K562 (cell line): ENCODE results near the gene NUDT22. TPM values are rescaled to one million over a fixed set of nuclear protein-coding genes. Genes with fewer than 3 reads are reported as not detected.

ENCODE experiments used
- ATAC-seq: fragments of 200-7000 bp; cut with Tn5 transposase; 3 replicates; pipeline ENCODE4 v1.9.1; 2020; ENCODE audit warnings: moderate library complexity
- BruUV-seq: library from RNA; stranded (reverse); fragments of 400-500 nt; replicated peaks from 2 replicates; lab custom pipeline; 2021; lab: Mats Ljungman, UMichigan
- CTCF ChIA-PET: fragments of 300-600 bp; formaldehyde crosslinking; extraction: SDS; loops from one replicate; lab custom pipeline; 2021; ENCODE audit warnings: low intra/inter-chr PET ratio; lab: Yijun Ruan, JAX
- POLR2A ChIA-PET: fragments of 300-600, 350-650 bp; sonication (Branson Sonifier 250); formaldehyde crosslinking; extraction: SDS; loops from one replicate; lab custom pipeline; 2021; ENCODE audit warnings: antibody characterized with exemption, inconsistent platforms; lab: Yijun Ruan, JAX
- DNase-seq, 4 experiments: peaks; one replicate each; pipeline versions ENCODE4 v3.0.0 to v3.0.0-alpha.2; 2011 to 2018; ENCODE audit warnings: low spot score in 3 of 4, mixed read lengths in 3 of 4; ENCODE audit errors: extremely low read depth in 1 of 4
- FAIRE-seq: peaks from 2 replicates; lab custom pipeline; 2011; peaks lifted over from hg19 to GRCh38; lab: Jason Lieb, UNC
- H2AFZ ChIP-seq: 2 replicates; pipeline ENCODE4 v1.6.0; 2011; ENCODE audit warnings: low read depth, low read length, control low read depth, inconsistent platforms
- H3K27ac ChIP-seq: fragments of 200-600 bp; 3 replicates; pipeline ENCODE4 v1.8.0; 2011; ENCODE audit warnings: low read depth, mild to moderate bottlenecking, control low read depth, inconsistent platforms, low read length, moderate library complexity, mixed read lengths; ENCODE audit errors: extremely low read depth
- H3K27me3 ChIP-seq, 2 experiments: fragments of 300-600 bp in 1 of 2; 2 replicates in 1 of 2; 3 replicates in 1 of 2; pipeline versions ENCODE4 v1.6.0 to v1.8.0; 2011; ENCODE audit warnings: inconsistent platforms in 2 of 2, low read length in 2 of 2, mild to moderate bottlenecking in 1 of 2, mixed read lengths in 1 of 2, moderate library complexity in 1 of 2; ENCODE audit not compliant: control insufficient read depth in 2 of 2, insufficient read depth in 2 of 2
- H3K36me3 ChIP-seq: fragments of 300-600 bp; 3 replicates; pipeline ENCODE4 v1.8.0; 2011; ENCODE audit warnings: mild to moderate bottlenecking, low read length, inconsistent platforms; ENCODE audit not compliant: control insufficient read depth, insufficient read depth
- H3K4me1 ChIP-seq, 2 experiments: fragments of 200-600 bp in 1 of 2; replicated peaks in 1 of 2; 2 replicates in 1 of 2; 3 replicates in 1 of 2; pipeline versions ENCODE4 v1.5.1 to v1.8.0; 2011; ENCODE audit warnings: inconsistent platforms in 2 of 2, low read length in 2 of 2, mild to moderate bottlenecking in 1 of 2, mixed read lengths in 1 of 2, moderate library complexity in 1 of 2; ENCODE audit not compliant: control insufficient read depth in 2 of 2, insufficient read depth in 2 of 2
- H3K4me2 ChIP-seq: 2 replicates; pipeline ENCODE4 v1.6.1; 2011; ENCODE audit warnings: low read length, control low read depth, inconsistent platforms, mixed read lengths; ENCODE audit not compliant: insufficient read depth
- H3K4me3 ChIP-seq: fragments of 200-600 bp; sonication (generic), shearing (Covaris generic); 2 replicates; pipeline ENCODE4 v1.5.1; 2016; ENCODE audit warnings: control low read depth, inconsistent platforms
- H3K79me2 ChIP-seq: fragments of 200-600 bp; 3 replicates; pipeline ENCODE4 v1.8.0; 2011; ENCODE audit warnings: low read length, inconsistent platforms; ENCODE audit not compliant: control insufficient read depth, insufficient read depth
- H3K9ac ChIP-seq, 2 experiments: 2 replicates each; pipeline versions ENCODE4 v1.6.0 to v1.6.1; 2011; ENCODE audit warnings: low read depth in 2 of 2, low read length in 2 of 2, control low read depth in 1 of 2, inconsistent platforms in 1 of 2, mild to moderate bottlenecking in 1 of 2, mixed read lengths in 1 of 2; ENCODE audit not compliant: insufficient read depth in 1 of 2
- H3K9me1 ChIP-seq: one replicate; pipeline ENCODE4 v1.6.0; 2011; ENCODE audit warnings: inconsistent platforms, mild to moderate bottlenecking, low read length, moderate library complexity; ENCODE audit not compliant: control insufficient read depth, insufficient read depth
- H3K9me3 ChIP-seq: replicated peaks from 2 replicates; pipeline ENCODE4 v1.5.1; 2011; ENCODE audit warnings: low read depth, low read length, inconsistent platforms; ENCODE audit not compliant: control insufficient read depth, insufficient read depth
- H4K20me1 ChIP-seq: replicated peaks from 2 replicates; pipeline ENCODE4 v1.6.1; 2011; ENCODE audit warnings: low read length, inconsistent platforms, mixed read lengths; ENCODE audit not compliant: control insufficient read depth, insufficient read depth
- BRCA1 ChIP-seq, 2 experiments: fragments of 450-650 bp in 1 of 2; sonication (generic) in 1 of 2; formaldehyde crosslinking in 1 of 2; IDR thresholded peaks; 2 replicates each; pipeline versions ENCODE4 v1.5.0 to v1.6.1; 2017 to 2020; ENCODE audit warnings: mild to moderate bottlenecking in 1 of 2, missing genetic modification reagents in 1 of 2
- GTF2E2 ChIP-seq: fragments of 200-800 bp; sonication (Bioruptor generic); IDR thresholded peaks from 2 replicates; pipeline ENCODE4 v1.6.1; 2016; ENCODE audit warnings: missing genetic modification characterization, missing compliant biosample characterization
- MTA3 ChIP-seq: fragments of 450-650 bp; formaldehyde crosslinking; IDR thresholded peaks from 2 replicates; pipeline ENCODE4 v1.6.1; 2017; ENCODE audit warnings: mild to moderate bottlenecking, borderline replicate concordance
- THRAP3 ChIP-seq: fragments of 450-650 bp; IDR thresholded peaks from 2 replicates; pipeline ENCODE4 v1.6.1; 2016; ENCODE audit warnings: mild to moderate bottlenecking, inconsistent platforms, borderline replicate concordance
- ZBTB1 ChIP-seq: sonication (generic); formaldehyde crosslinking; IDR thresholded peaks from 2 replicates; pipeline ENCODE4 v1.8.1; 2023; ENCODE audit warnings: missing genetic modification reagents, low read depth, mild to moderate bottlenecking, borderline replicate concordance
- WGBS: fragments of 100-300 bp; shearing (Covaris generic); methylation state at CpG from one replicate; pipeline ENCODE4 v1.1.6; 2016; ENCODE audit warnings: low coverage, mixed read lengths; ENCODE audit not compliant: insufficient coverage; ENCODE audit errors: missing lambda C conversion rate; 5-methylcytosine and 5-hydroxymethylcytosine counted together
- in situ Hi-C: fragments of 300-500 bp; cut with MboI; formaldehyde crosslinking; loops from 4 replicates; pipeline ENCODE4 v1.15.0; 2018; ENCODE audit warnings: inconsistent platforms, mixed read lengths
- intact Hi-C: fragments of 100-400 bp; cut with micrococcal nuclease; formaldehyde crosslinking; loops from 2 replicates; pipeline ENCODE4 v1.14.2; 2022
- polyA plus RNA-seq, 8 experiments: library from polyadenylated mRNA; depleted of rRNA in 4 of 8; stranded (reverse) in 5 of 8; unstranded in 3 of 8; fragments of >200 nt; fragmentation: Nextera tagmentation in 2 of 8; fragmentation: Illumina TruSeq in 1 of 8; extraction: Ambion mirVana in 2 of 8; extraction: Trizol in 1 of 8; gene quantifications; 2 replicates each; pipeline versions ENCODE4 v1.2.1 to v1.2.3, GENCODE V29; 2011 to 2014; ENCODE audit warnings: inconsistent platforms in 1 of 8, missing spikeins in 1 of 8
- total RNA-seq, 7 experiments: library from RNA; depleted of rRNA in 6 of 7; stranded (reverse); fragments of >200 nt in 6 of 7; fragmentation: Illumina TruSeq in 2 of 7; extraction: Trizol in 2 of 7; gene quantifications; 2 replicates each; pipeline versions ENCODE4 v1.2.1 to v1.2.3, GENCODE V29; 2011 to 2021; ENCODE audit warnings: low replicate concordance in 1 of 7
- TF ChIP-seq, protein P1 (sequence below): fragments of 450-650 bp; formaldehyde crosslinking; IDR thresholded peaks from 2 replicates; pipeline ENCODE4 v1.4.0; 2020; ENCODE audit warnings: mild to moderate bottlenecking, mixed read lengths

Gene NUDT22
- total and polyA plus RNA-seq, 9 of the 15 experiments (the other 6 are each of a cell fraction or from before 2014, with no cell fraction given), result 6.3 to 92.6 (median 37.4) TPM

DNA sequence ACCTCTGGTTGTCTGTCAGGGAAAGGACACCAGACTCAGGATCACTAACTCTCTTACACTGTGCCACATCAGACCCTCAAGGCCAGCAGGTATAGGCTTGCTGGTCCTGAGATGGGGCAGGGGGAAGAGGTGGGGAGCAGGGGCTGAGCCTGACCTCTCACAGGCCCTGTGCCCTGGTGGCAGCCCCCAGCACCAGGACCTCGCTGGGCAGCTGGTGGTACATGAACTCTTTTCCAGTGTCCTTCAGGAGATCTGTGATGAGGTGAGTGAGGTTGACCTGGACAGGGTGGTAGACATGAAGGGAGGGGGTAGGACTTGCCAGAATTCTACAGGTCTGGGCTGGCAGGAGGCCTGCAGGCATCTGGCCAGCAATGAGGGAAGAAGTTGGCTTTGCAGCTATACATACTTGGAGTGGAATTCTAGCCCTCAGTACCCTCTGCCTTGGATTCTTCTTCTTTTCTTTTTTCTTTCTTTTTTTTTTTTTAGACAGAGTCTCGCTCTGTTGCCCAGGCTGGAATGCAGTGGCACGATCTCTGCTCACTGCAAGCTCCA lies 1.4 kb downstream of the NUDT22 start:
- Histone ChIP-seq H3K4me1 (peaks cover 23 to 86% of the 10 kb centered on the region in 2 experiments), H3K4me2 (peak overlapping the region; percentile 83), H3K79me2 (peaks cover 48% of the 10 kb centered on the region), H3K36me3 (peaks cover 34% of the 10 kb centered on the region; the same call in 2 of the 3 replicates), H3K9ac (peak overlapping the region; percentile 79 to 99), H3K27ac (peak overlapping the region; percentile 93), H3K4me3 (peak overlapping the region; percentile 64), H3K9me1 (peaks cover 5% of the 10 kb centered on the region), H4K20me1 (no peaks in the 10 kb centered on the region), H3K27me3 (no peaks in the 10 kb centered on the region), H3K9me3 (no peaks in the 10 kb centered on the region), H2AFZ (no peak overlapping the region)
- WGBS, result 43% methylated on average over 1 of the region's 3 CpGs
- in situ Hi-C loops, result no loop called here
- no peak for ATAC-seq
- ChIA-PET CTCF (no interaction called here), POLR2A (interaction anchor here (0.8 to 6.3 kb wide), 4 partner anchors 10 to 21 kb away, joined by 3 to 77 read pairs (median 15); partner anchors contain the start of gene FERMT3)
- no peak for TF ChIP-seq THRAP3
- TF ChIP-seq MTA3, result no peak
- TF ChIP-seq GTF2E2, result no peak
- TF ChIP-seq, protein P1, sequence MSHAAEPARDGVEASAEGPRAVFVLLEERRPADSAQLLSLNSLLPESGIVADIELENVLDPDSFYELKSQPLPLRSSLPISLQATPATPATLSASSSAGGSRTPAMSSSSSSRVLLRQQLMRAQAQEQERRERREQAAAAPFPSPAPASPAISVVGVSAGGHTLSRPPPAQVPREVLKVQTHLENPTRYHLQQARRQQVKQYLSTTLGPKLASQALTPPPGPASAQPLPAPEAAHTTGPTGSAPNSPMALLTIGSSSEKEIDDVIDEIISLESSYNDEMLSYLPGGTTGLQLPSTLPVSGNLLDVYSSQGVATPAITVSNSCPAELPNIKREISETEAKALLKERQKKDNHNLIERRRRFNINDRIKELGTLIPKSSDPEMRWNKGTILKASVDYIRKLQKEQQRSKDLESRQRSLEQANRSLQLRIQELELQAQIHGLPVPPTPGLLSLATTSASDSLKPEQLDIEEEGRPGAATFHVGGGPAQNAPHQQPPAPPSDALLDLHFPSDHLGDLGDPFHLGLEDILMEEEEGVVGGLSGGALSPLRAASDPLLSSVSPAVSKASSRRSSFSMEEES (CRISPR knock-in tag), result no peak
- TF ChIP-seq BRCA1 (IDR thresholded peaks at IDR 0.05), result no peak
- 0 out of 2 replicates have a peak, but pooled peaks have one; percentile 45 for TF ChIP-seq BRCA1 (CRISPR knock-in tag; IDR thresholded peaks at IDR 0.05)
- TF ChIP-seq ZBTB1 (CRISPR knock-in tag), result no peak
- BruUV-seq, result no TSS peak
- intact Hi-C loops, result no loop called here
- FAIRE-seq, result no peak
- peak in 1 of 4 experiments; percentile 11 for DNase-seq
